PC-3 (cell line): ENCODE results near the gene ZNF532.

Source experiments
- CTCF ChIP-seq: fragments of 300-600 bp; sonication (generic); conservative IDR thresholded peaks from 2 replicates; pipeline ENCODE4 v1.5.1; 2017; ENCODE audit warnings: antibody characterized with exemption, low read depth, mild to moderate bottlenecking, low read length
- EZH2 ChIP-seq: fragments of 300-600 bp; sonication (generic); IDR thresholded peaks from one replicate; pipeline ENCODE4 v1.6.1; 2017; ENCODE audit warnings: antibody characterized with exemption, mild to moderate bottlenecking, low read length; ENCODE audit not compliant: unreplicated experiment
- EZH2phosphoT487 ChIP-seq: fragments of 300-600 bp; sonication (generic); IDR thresholded peaks from 2 replicates; pipeline ENCODE4 v1.6.1; 2018; ENCODE audit warnings: mild to moderate bottlenecking, antibody characterized with exemption, low read length, borderline replicate concordance

- TF ChIP-seq CTCF (no peak), EZH2phosphoT487 (no peak), EZH2 (no peak)
Measured at GRCh38 chr18:58947136-58947732, 82.6 kb downstream of the ZNF532 start.
